NK-92 (cell line): Measurements from ENCODE around the gene RASD1.

Experiments used
- DNase-seq: peaks from one replicate; lab custom pipeline; 2025; ENCODE audit not compliant: unreplicated experiment; lab: John Stamatoyannopoulos, UW

RASD1 gene

DNA sequence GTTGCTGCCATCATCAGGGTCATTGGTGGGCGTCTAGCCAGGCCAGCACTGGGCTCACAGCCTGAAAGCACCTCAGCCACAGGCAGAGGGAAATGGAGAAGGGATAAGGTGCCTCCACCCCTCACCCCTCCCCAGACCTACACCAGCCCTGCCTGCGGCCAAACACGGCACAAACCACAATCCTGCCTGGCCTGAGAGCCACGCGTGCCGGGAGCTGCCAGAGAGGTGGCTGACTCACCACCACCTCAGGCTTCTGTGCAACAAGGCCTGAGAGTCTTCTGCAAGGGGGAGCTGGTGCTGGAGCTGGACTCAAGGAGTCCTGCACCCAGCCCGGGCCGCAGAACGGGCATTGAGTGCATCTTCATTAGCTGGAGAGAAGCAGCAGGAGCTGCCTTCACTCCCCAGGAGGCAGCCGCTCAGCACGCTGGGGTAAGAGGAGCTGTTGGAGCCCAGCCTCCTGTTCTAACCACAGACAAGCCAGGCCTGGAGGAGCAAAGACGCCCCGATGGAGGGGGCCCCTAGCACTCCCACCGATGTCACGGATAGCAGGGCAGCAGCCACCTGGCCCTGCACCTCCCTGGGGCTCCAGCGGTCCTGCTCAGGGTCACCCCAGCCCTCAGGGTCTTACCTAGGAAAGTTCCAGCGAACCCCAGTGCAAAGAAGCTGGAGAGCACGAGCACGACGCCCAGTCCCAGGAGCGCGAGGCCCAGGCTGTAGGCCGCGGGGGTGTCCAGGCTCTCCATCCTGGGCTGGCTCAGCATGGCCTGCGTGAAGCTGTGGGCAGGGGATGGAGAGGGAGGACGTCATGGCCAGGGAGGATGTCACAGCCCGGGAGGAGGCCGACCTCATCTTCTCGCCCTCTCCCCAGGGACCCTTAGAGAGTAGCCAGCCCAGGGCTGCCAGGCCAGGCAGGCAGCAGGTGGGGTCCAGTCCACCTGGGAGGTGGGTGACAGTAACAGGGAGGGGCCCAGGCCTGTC is 16.0 kb upstream of the RASD1 start:
- no peak for DNase-seq

DNA sequence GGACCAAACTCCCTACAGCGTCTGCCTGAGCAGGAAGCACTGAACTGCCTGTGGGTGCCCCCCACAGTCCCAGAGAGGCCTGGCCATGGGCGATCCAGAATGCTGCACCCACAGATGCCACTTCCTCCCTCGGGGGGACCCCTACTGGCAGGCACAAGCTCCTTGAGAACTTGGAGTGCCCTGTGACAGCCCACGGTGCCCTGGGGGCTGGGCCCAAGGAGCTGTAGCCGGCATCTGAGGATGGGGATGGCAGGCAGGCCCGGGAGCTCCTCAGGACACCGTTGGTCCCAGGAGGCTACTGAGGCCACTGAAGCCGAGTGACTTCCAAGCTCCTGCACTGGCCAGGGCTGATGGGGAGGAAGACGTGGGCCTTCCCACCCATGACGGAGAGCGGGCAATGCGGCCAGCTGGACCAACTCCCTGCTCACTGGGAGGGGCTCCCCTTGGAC is 15.1 kb upstream of the RASD1 start:
- DNase-seq = no peak

DNA sequence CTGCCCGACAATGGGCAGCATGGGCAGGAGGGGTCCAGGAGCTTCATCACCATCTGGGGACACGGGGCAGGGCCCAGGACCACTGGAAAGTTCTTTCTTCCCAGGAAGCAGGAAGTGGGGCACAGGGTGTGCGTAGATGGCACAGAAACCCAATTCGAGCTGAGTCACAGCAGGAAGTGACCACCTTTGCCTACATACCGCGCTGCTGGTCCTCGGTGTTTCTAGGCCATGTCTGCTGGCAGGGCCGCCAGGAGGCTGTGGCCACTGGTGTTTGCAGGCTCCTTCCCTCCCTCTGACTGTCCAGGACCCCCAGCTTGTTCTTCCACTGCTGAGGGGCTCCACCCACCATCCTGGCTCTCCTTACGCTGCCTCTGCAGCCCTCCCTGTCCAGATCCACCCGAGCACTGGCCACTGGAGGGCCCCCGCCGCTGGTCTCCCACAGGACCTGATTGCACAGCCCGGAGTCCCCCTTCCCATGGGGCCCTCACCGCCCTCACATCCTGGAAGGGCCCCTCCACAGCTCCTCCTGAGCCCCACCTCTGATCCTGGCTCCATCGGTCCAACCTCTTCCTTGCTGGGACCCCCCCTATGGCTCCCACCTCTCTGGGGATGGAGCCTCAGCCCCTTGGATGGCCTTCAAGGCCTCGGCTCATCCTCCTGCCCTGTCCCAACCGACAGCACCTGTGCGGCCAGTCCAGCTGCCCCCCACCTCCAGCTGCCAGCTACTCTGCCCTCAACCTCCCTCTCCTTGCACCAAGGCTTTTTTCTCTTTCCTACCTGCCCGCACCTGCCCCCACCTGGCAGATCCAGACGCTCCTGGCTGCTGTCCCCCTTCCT is 14.5 kb upstream of the RASD1 start:
- no peak for DNase-seq

DNA sequence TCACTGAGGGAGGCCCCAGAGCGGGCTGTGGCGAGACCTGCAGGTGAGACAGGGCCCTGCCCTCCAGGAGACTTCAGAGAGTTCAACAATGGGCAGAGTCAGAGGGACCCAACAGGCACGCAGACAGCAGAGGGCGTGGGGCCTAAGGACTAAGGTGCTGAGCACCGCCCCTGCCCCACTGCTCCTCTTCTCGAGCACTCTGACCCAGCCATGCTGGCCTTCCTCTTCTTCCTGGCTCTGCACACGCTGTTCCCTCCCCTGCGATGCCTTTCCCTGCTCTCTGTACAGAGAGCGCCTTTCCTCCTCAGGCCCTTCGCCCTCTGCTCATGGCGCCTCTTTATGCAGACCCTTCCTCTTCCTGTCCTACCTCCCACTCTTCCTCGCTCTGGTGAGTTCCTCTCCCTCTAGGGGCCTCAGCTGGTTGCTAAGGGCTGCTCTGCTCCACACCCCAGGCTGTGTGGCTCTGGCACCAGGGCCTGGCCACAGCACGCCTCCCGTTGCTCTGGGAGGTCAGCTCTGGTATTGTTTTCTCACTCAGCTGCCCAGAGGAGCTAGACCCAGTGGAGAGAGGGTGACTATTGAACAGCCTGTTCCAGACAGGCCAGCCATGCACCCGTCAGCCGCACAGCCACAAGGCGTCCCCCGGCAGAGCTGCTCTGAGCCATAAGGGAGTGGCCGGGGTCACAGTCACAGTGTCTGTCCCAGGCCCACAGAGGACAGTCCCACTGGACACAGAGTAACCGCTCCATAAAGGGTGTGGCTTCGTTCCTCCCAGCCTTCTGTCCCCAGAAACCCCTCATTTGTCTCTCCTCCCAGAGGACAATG is 13.6 kb upstream of the RASD1 start:
- DNase-seq = no peak

DNA sequence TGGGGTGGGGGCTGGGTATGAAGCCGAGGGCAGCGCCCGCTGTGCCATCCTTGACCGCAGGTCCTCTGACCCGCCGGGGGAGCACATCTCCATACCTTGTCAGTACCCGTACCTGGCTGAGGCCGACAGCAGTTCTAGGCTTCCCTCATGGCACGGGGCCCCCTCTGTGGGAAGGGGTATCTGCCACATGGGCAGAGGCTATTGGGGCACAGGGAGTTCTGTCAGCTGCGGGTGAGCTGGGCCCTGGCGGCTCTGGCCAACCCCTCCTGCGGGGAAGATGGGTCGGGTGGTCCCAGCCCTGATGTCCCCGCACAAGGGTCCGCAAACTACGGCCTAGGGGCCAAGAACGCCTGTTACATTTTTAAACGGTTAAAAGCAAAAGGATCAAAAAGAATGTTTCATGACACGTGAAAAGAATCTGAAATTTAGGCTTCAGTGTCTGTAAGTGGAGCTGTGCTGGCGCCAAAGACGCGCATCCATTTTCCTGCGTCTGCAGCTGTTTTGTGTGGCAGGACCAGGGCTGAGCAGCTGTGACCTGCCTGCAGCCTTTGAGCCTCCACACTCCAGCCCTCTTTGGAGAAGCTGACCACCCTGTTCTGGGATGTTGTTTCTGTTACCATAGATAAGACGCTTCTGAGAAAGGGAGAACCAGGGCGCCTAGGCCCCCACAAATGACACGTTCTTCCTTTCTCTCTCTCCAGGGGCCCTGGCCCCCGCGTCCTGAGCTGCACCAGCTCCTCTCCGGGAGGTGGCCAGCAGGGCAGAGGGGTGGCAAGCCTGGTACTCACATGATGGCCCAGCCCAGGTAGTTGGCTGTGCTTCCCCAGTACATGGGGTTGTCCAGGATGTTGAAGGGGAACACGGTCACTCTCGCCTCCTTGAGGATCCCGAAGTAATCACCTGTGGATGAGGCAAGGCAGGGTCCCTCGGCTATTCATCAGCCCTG is 12.7 kb upstream of the RASD1 start:
- DNase-seq = no peak

DNA sequence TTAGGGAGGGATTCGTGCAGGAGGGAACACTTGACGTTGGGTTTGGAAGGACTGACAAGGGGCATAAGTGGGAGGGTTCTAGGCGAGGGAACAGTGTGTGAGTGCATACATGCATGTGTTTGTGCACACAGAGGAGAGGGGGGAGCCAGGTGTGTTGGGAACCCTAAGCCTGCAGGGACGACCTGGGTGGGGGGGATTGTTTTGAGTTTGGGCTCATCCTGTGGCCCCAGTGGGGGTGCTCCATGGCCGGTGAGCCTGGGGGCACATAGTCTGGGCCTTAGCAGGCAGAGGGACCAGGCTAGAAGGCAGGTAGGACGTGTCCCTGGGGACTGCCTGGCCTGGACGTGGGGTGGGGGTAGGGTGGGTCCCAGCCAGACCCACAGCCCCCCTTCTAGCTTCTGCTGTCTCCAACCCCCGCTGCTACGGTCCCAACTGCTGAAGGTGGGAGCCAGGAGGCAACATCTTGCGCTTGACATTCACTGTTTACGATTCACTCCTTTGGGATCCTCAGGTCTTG is 11.9 kb upstream of the RASD1 start:
- DNase-seq = no peak

DNA sequence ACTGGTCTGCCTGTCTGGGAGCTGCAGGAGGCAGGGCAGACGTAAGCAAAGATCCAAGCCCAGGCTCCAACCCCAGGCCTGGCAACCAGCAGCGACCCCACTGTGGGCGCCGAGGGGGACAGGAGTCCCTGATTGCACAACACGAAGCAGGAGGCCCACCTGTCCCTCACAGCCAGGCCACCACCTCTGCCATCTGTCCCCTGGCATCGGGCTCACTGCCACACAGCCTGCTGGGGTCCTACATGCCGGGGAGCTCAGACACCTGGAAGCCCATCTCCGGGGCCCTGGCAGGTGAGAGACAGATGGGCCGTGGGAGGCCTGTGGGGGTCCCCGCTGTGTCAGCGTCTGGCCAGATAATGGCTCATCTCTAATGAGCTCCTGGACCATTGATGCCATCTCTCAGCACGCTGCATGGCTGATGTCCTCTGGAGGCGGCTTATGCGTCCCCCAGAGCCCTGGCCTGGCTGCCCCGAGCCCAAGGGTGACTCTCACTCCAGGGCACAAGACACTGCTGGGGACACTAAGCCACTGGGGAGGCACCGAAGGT is 11.3 kb upstream of the RASD1 start:
- DNase-seq = no peak

DNA sequence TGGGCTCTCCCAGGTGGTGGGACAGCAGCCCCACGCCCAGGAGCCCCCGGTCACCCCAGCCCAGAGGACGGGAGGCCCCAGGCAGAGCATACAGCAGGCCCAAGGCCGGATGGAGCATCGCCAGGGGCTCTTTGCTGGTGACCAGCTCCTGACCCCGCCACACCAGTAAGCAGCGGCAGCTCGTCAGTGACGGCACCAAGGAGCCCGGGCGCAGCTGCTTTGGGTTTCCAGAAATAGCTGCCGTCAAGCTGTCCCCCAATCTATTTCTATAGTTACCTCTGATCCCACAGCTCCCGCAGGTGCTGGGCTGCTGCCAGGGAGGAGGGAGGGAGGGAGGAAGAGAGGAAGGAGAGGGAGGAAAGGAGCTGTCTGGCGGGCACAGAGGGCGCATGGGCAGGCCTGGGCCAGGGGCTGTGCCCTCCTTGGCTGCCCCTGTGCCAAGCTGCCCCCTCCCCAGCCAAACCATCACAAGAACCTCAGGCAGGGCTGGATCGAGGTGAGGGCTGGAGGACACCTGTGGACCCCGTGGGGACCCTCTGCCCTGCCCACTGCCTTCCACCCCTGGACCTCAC is 10.8 kb upstream of the RASD1 start:
- DNase-seq = no peak

DNA sequence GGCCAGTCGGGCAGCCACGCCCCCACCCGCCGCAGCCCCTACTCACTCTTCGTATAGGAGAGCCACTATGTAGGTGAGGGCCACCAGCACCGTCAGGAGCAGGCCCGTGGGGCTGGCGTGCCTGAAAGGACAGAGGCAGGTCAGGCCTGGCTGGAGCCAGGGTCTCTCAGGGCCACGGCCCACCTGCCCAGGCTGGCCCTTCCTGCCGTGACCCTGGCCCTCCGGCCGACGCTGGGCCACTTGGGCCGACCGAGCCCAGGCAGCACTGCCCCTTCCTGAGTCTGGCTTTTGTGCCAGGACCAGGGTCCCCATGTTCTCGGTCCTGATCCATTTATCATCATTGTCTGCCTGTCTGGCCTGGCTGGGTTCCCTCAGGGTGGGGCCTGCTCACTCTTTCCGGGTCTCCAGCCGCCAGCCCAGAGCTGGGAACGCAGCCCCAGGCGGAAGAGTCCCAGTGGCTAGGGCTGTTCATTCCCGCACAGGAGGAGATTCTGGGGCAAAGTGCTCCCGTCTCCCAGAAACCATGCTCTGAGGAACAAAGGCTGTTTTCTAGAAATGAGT is 10.1 kb upstream of the RASD1 start:
- DNase-seq = no peak

DNA sequence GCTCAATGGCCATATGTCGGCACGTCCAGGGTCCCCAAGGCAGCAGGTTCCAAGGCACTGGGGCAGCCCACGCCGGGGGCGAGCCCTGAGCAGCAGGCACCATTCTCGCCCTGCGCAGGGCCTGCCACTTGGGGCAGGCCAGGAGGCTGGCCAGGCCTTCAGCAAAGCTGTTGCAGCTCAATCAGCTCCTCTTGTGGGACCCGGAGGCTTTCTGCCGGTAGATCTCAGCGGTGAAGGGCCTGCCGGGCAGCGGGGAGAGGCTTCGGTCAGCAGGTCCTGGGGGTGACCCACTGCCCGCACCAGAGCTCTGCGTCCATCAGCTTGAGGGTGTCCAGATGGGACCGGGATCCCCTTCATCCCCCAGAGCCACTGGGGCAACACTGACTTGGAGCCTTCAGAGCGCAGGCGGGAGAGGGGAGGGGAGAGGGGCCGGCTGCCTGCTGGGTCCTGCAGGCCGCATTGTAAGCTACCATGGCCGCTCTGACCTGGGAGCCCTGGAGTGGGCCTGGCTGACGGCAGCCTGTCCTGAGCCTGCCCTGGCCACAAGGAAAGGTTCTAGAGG is 9.5 kb upstream of the RASD1 start:
- DNase-seq = no peak

DNA sequence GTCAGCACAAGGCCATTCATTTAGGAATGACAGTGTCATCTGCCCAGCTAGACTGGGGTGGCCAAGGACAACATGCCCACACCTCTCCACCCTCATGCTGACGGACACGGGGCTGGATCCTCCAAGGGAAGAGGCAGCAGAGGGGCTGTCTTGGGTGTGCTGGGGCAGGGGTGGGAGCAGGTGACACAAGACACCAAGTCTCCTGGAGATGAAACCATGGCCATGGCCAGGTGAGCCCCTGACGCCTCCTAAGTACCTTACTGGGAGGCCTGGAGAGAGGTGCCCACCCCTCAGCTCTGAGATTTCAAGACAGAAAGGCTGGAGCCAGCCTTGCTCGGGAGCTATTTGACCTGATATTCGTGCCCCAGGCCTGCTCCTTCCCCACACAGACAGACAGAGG is 9.0 kb upstream of the RASD1 start:
- DNase-seq = no peak

DNA sequence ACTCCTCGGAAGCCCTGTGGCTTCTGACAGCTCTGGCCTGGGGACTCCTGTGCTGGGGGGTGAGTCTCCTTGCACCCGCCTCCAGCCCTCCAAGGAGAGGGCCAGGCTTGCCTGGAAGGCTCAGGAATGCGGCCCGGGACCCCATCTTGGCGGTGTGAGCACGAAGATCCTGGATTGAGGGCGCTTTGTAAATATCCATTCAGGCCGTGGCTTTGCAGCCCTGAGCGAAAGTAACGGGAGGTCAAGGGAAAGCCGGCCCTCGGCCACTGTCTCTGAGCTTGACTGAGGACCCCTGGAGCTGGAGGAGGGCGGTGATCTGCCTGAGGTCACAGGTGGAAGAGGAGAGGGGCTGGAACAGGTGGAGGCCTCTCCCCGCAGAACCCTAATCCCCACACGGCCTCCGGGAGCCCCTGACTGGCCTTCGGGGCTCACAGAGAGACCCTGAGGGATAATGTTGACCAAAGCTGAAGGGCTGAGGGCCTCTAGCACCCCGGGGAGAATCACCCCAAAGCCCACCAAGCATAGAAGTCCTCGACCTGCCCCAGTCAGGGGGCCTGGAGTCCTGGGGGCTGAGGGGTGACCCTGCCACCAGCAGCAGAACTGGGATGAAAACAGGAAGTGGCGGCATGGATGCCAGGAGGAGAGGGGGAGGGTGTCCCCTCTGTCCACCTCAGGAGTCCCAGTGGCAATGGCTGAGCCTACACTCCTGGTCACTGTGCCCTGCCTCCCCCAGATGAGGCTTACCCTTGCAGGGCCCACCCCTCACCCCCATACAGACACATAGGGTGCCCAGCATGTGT is 8.3 kb upstream of the RASD1 start:
- DNase-seq = no peak

DNA sequence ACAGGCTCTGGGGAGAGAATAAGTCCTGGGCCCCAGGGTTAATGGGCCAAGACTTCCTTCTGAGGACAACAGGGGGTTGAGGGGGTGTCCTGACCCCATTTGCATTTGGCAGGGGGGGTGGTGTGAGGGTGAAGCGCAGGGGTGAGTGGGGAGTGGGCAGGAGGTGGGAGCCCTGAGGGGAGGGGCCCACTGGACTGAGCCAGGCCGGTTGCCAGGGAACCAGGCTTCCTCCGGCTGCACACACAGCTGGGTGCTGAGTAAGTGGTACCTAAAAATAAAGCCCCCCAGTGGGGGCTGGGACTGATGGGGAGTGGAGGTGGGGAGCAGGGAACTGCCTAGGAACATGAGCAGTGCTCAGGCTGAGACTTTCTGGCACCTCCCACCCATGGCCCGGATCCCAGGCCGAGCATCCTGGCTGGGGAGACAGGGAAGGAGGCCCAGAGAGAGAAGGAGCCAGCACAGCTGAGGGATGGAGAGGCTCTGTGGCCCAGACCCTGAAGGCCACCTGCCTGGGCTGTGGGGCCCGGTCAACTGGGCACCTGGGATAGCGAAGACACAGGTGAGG is 7.5 kb upstream of the RASD1 start:
- no peak for DNase-seq

DNA sequence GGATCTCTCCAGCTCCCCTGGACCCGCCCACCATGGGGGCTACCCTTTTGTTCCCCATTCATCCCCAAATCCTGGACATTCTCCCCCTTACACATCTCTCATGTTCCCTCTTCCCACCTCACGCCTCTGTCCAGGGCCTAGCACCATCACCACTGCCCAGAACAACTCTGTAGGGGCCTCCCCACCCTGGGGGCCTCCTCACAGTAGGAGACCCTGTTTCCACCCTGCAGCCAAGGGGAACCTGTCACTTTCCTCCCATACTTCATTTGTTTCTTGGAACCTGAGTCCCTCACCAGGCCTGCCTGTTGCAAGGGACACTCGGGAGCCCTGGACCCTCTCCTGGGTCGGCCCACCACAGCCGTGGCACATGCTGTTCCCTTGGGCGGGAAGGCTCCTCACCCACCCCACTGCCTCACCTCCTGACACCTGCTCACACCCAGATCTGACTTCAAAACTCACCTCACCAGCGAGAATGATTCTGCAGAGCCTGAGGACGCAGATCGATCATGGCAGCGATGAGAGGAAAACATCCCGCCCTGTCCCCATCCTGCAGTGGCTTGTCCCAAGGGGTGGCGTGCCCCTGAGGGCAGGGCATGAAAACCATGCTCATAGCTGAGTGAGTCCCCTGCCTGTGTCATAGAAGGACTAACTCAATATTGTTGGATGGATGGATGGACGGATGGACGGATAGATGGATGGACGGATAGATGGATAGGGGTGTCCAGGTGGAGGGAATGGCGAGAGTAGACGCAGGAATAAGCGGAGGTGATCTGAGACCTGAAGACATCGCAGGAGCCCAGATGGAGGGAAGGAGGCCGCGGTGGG is 6.8 kb upstream of the RASD1 start:
- DNase-seq = no peak

DNA sequence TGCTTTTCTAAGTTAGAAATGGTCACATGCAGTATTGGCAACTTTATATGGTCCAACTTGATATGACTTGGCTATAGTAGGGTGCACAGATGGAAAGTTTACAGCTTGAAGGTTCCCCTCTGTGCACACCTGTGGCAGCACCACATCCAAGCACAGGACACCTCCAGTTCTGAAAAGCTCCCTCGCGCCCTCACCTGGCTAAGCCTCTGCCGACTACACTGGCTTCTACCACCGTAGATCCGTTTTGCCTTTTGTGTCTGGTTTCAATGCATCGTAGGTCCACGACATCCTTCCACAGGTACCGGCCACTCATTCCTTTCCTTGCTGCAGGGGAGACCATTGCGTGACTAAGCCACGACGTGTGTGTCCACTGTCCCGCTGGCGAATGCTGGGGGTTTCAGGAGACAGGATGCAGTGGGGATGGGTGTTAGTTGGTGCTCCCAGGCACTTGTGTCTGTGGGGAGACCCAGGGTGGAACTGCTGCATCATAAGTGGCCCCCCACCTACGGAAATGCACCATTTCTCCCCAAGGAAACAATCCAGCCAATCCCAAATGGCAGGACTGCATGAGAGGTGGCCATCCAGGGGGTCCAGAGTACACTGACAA is 4.9 kb upstream of the RASD1 start:
- DNase-seq = no peak
